GM18499 (cell line): ENCODE data around the gene NANP.
A peak's percentile ranks its signal among the peaks of the same experiment; 100 is the strongest.
"Not testable (repeated sequence)": the region's sequence is repeated elsewhere in the genome, so short reads cannot be mapped to it uniquely, and the experiment has no call there.

Experiments used
- ATAC-seq: cut with Tn5 transposase; IDR thresholded peaks from one replicate; pipeline ENCODE4 v1.9.1; 2021; ENCODE audit warnings: moderate number of reproducible peaks; ENCODE audit not compliant: insufficient read depth, unreplicated experiment

NANP gene

GRCh38 chr20:25623736-25624499, at the start of gene NANP:
Gene NANP (minus strand): TSS chr20:25624014. CDS start chr20:25623948, 66 bp downstream.
- ATAC-seq: peak; percentile 59

- ATAC-seq: no peak
Observed at GRCh38 chr20:25672659-25673235, 48.9 kb upstream of the NANP start.

- ATAC-seq: no peak
Observed at GRCh38 chr20:25669826-25670422, 46.1 kb upstream of the NANP start.

GRCh38 chr20:25668446-25668845, 44.6 kb upstream of the NANP start:
- no peak for ATAC-seq

- ATAC-seq: no peak
Observed at GRCh38 chr20:25659999-25660398, 36.2 kb upstream of the NANP start.

GRCh38 chr20:25654487-25654886, 30.7 kb upstream of the NANP start:
- no peak for ATAC-seq

GRCh38 chr20:25652866-25653265, 29.1 kb upstream of the NANP start:
- ATAC-seq: not testable (repeated sequence)

GRCh38 chr20:25644814-25645213, 21.0 kb upstream of the NANP start:
- ATAC-seq: no peak

GRCh38 chr20:25643716-25644115, 19.9 kb upstream of the NANP start:
- ATAC-seq: no peak

GRCh38 chr20:25637247-25637646, 13.4 kb upstream of the NANP start:
- no peak for ATAC-seq

GRCh38 chr20:25632940-25633790, 9.4 kb upstream of the NANP start:
- ATAC-seq: no peak

GRCh38 chr20:25630615-25631014, 6.8 kb upstream of the NANP start:
- ATAC-seq: not testable (repeated sequence)

- ATAC-seq: no peak
Observed at GRCh38 chr20:25629816-25630499, 6.1 kb upstream of the NANP start.

GRCh38 chr20:25626779-25627178, 3.0 kb upstream of the NANP start:
- ATAC-seq: no peak

GRCh38 chr20:25624500-25624939, 706 bp upstream of the NANP start:
- no peak for ATAC-seq

GRCh38 chr20:25623225-25623735, 534 bp downstream of the NANP start:
- ATAC-seq: peak; percentile 14

- ATAC-seq: no peak
Observed at GRCh38 chr20:25622450-25623224, 1.2 kb downstream of the NANP start.

- no peak for ATAC-seq
Observed at GRCh38 chr20:25622049-25622448, 1.8 kb downstream of the NANP start.

GRCh38 chr20:25619514-25619913, 4.3 kb downstream of the NANP start:
- no peak for ATAC-seq
